ENCODE data around the gene PAWR.

Gene PAWR, protein sequence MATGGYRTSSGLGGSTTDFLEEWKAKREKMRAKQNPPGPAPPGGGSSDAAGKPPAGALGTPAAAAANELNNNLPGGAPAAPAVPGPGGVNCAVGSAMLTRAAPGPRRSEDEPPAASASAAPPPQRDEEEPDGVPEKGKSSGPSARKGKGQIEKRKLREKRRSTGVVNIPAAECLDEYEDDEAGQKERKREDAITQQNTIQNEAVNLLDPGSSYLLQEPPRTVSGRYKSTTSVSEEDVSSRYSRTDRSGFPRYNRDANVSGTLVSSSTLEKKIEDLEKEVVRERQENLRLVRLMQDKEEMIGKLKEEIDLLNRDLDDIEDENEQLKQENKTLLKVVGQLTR

DNA sequence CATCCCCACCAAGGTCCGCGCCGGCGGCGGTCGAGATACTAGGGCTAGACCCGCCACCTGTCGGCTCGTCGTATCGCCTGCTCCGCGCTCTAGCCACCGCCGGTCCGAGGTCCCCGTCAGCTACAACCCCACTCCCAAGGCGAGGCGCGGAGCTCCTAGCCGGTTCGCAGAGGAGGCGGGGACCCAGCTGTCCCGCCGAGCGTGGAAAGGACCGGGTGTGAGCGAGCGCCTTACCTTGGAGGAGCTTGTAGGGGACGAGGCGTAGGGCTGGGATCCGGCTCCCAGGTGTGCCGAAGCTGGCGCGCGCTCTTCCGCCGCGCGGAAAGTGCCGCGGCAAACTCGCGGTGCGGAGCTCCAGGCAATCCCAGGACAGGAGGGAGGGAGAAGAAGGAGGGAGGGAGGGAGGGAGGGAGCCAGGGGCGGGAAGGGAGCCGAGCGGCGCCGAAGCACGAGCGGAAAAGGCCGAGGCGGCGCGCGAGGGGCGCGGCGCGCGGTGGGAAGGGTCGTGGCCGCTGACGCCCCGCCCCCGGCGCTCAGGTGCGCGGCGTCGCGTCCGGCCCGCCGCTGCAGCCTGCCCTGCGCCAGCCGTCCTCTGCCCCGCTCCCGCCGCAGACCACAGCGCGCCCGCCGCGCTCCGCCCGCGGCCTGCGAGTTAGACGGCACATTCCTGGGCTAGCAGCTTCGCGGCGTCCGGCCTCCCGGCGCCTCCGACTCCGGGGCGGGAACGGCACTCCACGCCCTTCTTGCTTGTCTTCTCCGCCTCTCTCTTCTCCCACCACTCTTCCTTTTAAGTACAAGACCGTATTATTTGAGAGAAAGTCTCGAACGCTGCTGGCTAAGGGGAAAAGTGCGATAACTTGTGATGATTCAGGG, at the start of gene PAWR:
Gene PAWR (minus strand): TSS at position 327 of the 873 bp plus-strand sequence. CDS start 720 bp downstream, outside the sequence.
- peaks cover 13% of the 10 kb centered on the region for H3K4me1 Mint-ChIP-seq (ENCODE audit: low read depth)
- peaks cover 52% of the 10 kb centered on the region for H3K27me3 Mint-ChIP-seq
- H3K36me3 Mint-ChIP-seq (ENCODE audit: low read depth): no peaks in the 10 kb centered on the region
- no peak within 1 kb of the TSS for H3K27ac Mint-ChIP-seq
- intact Hi-C loops (cut with micrococcal nuclease): no loop called here
- H3K4me3 Mint-ChIP-seq: peak within 1 kb of the TSS; percentile 79
- no peaks in the 10 kb centered on the region for H3K9me3 Mint-ChIP-seq

DNA sequence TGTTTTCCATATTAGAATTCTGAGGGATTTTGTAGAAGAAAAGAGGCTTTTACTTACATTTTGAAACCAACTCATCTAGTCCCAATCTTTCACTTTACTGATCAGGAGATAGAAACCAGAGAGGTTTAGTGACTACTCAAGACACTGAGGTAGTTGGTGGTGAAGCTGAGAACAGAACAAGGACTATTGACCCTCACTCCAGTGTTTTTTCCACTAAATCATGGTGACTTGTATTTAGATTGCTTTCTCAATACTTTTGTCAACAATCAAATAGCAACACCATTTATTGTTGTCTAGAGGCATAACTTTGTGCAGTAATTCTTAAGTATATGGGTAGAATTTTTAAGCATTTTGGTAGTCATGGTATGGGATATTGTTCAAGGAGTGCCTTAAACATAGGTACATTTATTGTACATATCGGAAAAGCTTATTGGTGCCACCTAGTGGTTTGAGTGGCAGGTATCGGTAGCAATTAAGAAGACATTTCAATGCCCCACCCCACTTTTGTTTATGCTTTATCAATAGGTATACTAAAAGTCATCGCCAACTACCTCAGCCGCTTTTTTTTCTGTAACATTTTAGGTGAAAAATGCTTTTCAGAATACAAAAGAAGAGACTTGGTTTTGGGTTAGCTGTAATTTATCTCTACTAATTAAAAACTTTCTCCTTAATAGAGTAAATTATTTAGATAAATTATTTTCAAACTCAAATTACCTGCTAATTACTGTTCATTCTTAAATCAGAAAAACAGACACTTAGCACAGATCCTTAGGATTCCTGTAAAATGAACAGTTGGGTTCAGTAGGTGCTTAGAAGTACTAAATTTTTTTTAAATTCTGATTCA, 47.3 kb upstream of the PAWR start:
- no peaks in the 10 kb centered on the region for H3K27me3 Mint-ChIP-seq
- intact Hi-C loops (cut with micrococcal nuclease): loop anchor here (1.0 kb wide), 1 partner anchor 183 kb away; no protein-coding TSS in a partner anchor
- no peak overlapping the region for H3K4me3 Mint-ChIP-seq
- H3K4me1 Mint-ChIP-seq (ENCODE audit: low read depth): no peaks in the 10 kb centered on the region
- H3K36me3 Mint-ChIP-seq (ENCODE audit: low read depth): no peaks in the 10 kb centered on the region
- no peaks in the 10 kb centered on the region for H3K9me3 Mint-ChIP-seq
- no peak overlapping the region for H3K27ac Mint-ChIP-seq

DNA sequence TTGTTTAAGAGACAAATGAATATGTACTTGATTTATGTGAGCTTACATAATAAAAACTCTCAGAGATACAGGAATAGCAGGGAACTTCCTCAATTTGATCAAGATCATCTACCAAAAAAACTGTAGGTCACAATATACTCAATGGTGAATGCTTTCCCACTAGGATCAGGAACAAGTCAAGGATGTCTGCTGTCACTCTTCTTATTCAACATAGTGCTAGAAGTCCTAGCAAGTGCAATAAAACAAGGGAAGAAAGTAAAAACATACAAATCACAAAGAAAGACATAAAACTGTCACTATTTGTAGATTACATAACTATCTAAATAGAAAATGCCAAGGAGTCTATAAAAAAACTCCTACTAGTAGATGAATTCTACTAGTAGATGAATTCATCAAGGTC, 41.9 kb upstream of the PAWR start:
- H3K27ac Mint-ChIP-seq: no peak overlapping the region
- no peaks in the 10 kb centered on the region for H3K36me3 Mint-ChIP-seq (ENCODE audit: low read depth)
- H3K4me1 Mint-ChIP-seq (ENCODE audit: low read depth): no peaks in the 10 kb centered on the region
- no peaks in the 10 kb centered on the region for H3K27me3 Mint-ChIP-seq
- no peaks in the 10 kb centered on the region for H3K9me3 Mint-ChIP-seq
- no peak overlapping the region for H3K4me3 Mint-ChIP-seq
- intact Hi-C loops (cut with micrococcal nuclease): no loop called here

DNA sequence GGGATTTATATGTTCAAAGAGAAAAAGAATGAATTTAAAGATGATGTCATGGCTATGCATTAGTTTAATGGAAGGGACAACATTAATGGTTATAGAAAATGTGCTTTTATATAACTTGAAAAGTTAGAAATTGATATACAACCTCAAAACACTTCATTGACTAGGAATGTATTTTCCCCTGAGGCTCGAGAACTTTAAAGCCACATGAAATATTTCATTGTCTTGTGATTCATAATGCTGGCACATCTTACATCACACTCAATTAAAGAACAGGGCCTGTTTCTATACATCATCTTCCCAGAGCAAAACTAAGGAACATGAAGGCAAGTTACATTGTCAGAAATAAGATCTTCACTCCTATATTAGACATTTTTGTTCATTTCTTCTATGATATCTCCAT, 35.2 kb upstream of the PAWR start:
- Mint-ChIP-seq H3K4me1 (ENCODE audit: low read depth) (no peaks in the 10 kb centered on the region), H3K9me3 (no peaks in the 10 kb centered on the region), H3K27ac (no peak overlapping the region), H3K4me3 (no peak overlapping the region), H3K27me3 (no peaks in the 10 kb centered on the region), H3K36me3 (ENCODE audit: low read depth) (no peaks in the 10 kb centered on the region)
- intact Hi-C loops (cut with micrococcal nuclease): no loop called here

DNA sequence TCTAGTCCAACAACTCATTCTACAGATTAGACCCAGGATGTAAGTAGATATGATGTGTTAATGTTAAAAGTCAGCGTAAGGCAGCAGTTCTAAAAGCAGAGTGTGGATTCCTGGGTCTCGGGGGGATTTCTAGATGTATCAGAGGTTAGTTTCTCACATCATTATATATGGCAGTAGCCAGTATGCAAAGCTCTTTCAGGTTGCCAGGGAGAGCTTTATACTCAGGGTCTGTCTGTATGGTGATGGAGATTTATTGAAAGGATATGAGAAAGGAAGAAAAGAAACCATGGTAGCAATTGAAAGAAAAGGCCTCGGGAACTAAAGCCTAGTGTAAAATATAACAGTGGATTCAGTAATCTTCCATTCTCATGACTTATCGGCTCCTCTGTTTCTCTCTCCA, 26.2 kb upstream of the PAWR start:
- intact Hi-C loops (cut with micrococcal nuclease): no loop called here
- no peaks in the 10 kb centered on the region for H3K9me3 Mint-ChIP-seq
- H3K4me1 Mint-ChIP-seq (ENCODE audit: low read depth): no peaks in the 10 kb centered on the region
- H3K27me3 Mint-ChIP-seq: no peaks in the 10 kb centered on the region
- H3K27ac Mint-ChIP-seq: no peak overlapping the region
- no peaks in the 10 kb centered on the region for H3K36me3 Mint-ChIP-seq (ENCODE audit: low read depth)
- H3K4me3 Mint-ChIP-seq: no peak overlapping the region

DNA sequence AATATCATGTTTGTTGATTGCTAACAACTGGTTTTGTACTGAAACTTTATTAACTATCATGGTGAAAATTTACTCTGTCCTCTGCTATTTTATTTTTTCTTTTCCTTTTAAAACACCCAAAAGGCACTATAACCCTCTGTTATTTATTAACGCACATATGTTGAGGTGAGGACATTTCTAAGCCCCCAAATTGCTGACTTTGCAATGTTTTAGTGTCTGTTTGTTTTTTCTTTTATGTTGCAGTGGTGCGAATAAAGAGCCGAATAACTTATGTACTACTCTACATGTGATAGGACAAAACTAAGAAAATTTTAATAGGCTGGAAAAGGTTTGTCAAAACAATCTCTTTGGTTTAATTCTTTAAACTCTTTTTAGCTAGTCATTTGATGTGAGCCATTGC, 24.5 kb upstream of the PAWR start:
- H3K4me3 Mint-ChIP-seq: no peak overlapping the region
- peaks cover 9% of the 10 kb centered on the region for H3K27me3 Mint-ChIP-seq
- H3K36me3 Mint-ChIP-seq (ENCODE audit: low read depth): no peaks in the 10 kb centered on the region
- no peaks in the 10 kb centered on the region for H3K4me1 Mint-ChIP-seq (ENCODE audit: low read depth)
- no peaks in the 10 kb centered on the region for H3K9me3 Mint-ChIP-seq
- no peak overlapping the region for H3K27ac Mint-ChIP-seq
- intact Hi-C loops (cut with micrococcal nuclease): no loop called here

DNA sequence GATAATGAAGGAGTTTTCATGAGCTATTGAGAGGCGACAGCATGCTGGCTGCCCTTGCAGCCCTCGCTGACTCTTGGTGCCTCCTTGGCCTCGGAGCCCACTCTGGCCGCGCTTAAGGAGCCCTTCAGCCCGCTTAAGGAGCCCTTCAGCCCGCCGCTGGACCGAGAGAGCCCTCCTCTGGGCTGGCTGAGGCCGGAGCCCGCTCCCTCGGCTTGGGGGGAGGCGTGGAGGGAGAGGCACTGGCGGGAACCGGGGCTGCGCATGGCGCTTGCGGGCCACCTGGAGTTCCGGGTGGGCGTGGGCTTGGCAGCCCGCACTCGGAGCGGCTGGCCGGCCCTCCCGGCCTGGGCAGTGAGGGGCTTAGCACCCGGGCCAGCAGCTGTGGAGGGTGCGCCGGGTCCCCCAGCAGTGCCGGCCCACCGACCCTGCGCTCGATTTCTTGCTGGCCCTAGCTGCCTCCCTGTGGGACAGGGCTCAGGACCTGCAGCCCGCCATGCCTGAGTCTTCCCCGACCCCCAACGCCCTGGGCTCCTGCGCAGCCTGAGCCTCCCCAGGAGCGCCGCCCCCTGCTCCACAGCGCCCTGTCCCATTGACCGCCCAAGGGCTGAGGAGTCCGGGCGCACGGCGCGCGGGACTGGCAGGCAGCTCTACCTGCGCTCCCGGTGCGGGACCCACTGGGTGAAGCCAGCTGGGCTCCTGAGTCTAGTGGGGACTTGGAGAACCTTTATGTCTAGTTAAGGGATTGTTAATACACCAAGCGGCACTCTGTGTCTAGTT, 20.1 kb upstream of the PAWR start:
- H3K27me3 Mint-ChIP-seq: peaks cover 9% of the 10 kb centered on the region
- H3K27ac Mint-ChIP-seq: no peak overlapping the region
- no peaks in the 10 kb centered on the region for H3K36me3 Mint-ChIP-seq (ENCODE audit: low read depth)
- intact Hi-C loops (cut with micrococcal nuclease): no loop called here
- no peak overlapping the region for H3K4me3 Mint-ChIP-seq
- H3K9me3 Mint-ChIP-seq: no peaks in the 10 kb centered on the region
- H3K4me1 Mint-ChIP-seq (ENCODE audit: low read depth): no peaks in the 10 kb centered on the region

DNA sequence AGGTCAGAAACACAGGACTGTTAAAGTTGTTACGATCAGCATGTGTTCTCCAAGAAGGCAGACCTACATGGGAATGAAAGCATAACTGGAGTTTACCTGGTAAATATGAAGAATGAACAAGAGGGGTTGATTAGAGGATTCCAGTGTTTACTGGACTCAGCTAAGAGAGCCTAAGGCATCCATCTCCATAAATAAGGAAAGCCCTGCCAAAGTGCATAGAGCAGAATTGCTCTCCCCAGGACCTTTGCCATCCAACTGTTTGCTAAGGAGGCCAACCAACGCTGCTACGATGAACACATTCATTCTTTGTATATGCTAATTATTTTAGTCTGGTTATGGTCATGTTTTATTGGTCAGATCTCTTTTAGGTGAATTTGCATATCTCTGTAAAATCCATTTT, 17.1 kb upstream of the PAWR start:
- intact Hi-C loops (cut with micrococcal nuclease): no loop called here
- Mint-ChIP-seq H3K9me3 (no peaks in the 10 kb centered on the region), H3K36me3 (ENCODE audit: low read depth) (no peaks in the 10 kb centered on the region), H3K27me3 (peaks cover 9% of the 10 kb centered on the region), H3K4me3 (no peak overlapping the region), H3K27ac (no peak overlapping the region), H3K4me1 (ENCODE audit: low read depth) (no peaks in the 10 kb centered on the region)

DNA sequence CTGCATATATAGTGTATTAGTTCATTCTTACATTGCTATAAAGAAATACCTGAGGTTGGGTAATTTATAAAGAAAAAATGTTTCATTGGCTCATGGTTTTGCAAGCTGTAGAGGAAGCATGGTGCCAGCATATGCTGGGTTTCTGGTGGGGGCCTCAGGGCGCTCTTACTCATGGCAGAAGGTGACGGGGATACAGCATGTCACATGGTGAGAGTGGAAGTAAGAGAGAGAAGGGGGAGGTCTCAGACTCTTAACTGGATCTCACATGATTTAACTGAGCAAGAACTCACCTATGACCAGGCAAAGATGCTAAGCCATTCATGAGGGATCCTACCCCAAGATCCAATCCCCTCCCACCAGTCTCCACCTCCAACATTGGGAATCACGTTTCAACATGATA, 15.9 kb upstream of the PAWR start:
- no peak overlapping the region for H3K4me3 Mint-ChIP-seq
- no peaks in the 10 kb centered on the region for H3K9me3 Mint-ChIP-seq
- no peaks in the 10 kb centered on the region for H3K4me1 Mint-ChIP-seq (ENCODE audit: low read depth)
- no peaks in the 10 kb centered on the region for H3K36me3 Mint-ChIP-seq (ENCODE audit: low read depth)
- no peak overlapping the region for H3K27ac Mint-ChIP-seq
- intact Hi-C loops (cut with micrococcal nuclease): no loop called here
- peaks cover 7% of the 10 kb centered on the region for H3K27me3 Mint-ChIP-seq

DNA sequence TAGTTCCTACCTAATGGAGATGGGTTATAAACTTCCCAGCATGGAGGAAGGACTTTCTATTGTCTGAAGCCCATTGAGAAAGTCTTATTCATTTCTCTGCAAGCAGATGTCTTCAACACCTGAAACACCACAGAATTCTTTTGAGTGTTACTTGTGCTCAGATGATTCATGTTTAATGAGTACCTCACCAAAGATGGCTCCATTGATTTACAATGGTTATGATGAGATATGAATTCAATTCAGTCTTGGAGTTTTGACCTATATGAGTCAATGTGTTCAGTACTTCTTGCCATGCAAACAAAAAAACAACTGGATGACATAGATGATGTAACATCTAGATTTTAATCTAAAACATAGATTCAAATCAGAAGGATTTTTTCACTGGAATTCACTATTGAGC, 15.4 kb upstream of the PAWR start:
- H3K27ac Mint-ChIP-seq: no peak overlapping the region
- H3K4me3 Mint-ChIP-seq: no peak overlapping the region

DNA sequence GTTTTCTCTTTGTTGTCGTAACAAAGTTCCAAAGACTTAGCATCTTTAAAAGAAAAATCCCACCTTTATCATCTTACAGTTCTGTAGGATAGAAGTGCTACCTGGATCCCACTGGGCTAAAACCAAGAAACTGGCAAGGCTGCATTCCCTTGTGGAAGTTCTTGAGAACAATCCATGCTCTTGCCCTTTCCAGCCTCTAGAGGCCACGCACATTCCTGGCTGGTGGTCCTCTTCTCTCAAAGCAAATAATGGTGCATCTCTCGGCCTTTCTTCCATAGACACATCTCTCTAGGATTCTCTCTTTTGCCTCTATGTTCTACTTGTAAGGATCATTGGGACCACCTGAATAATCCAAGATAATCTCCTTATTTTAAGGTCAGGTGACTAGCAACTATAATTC, 8.2 kb upstream of the PAWR start:
- no peaks in the 10 kb centered on the region for H3K27me3 Mint-ChIP-seq
- no peak overlapping the region for H3K4me3 Mint-ChIP-seq
- no peaks in the 10 kb centered on the region for H3K9me3 Mint-ChIP-seq
- H3K4me1 Mint-ChIP-seq (ENCODE audit: low read depth): no peaks in the 10 kb centered on the region
- H3K27ac Mint-ChIP-seq: no peak overlapping the region
- no peaks in the 10 kb centered on the region for H3K36me3 Mint-ChIP-seq (ENCODE audit: low read depth)
- intact Hi-C loops (cut with micrococcal nuclease): no loop called here

More for the DNA sequence above, 15.4 kb upstream of the PAWR start:
- no peaks in the 10 kb centered on the region for H3K36me3 Mint-ChIP-seq (ENCODE audit: low read depth)
- no peaks in the 10 kb centered on the region for H3K9me3 Mint-ChIP-seq
- intact Hi-C loops (cut with micrococcal nuclease): no loop called here
- no peaks in the 10 kb centered on the region for H3K4me1 Mint-ChIP-seq (ENCODE audit: low read depth)
- peaks cover 5% of the 10 kb centered on the region for H3K27me3 Mint-ChIP-seq

DNA sequence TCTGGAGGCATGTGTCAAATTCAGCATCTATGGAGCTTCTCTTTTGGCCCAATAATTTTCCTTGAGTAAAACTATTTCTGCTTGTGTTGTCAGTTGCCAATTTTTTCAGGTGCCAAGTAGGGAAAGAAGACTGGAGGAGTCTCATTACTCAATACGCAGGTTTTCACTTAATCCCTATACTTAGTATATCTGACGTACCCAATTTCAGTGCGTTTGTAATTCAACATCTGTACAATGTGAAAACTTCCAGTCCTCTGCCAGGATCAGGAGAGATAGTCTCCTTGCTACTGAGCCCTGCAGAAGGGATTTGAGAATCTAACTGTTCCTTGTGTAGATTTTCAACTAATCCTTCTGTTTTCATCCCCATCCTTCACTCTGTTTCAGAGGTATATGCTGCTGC, 5.7 kb upstream of the PAWR start:
- no peaks in the 10 kb centered on the region for H3K9me3 Mint-ChIP-seq
- no peak overlapping the region for H3K4me3 Mint-ChIP-seq
- H3K27me3 Mint-ChIP-seq: peaks cover 21% of the 10 kb centered on the region
- intact Hi-C loops (cut with micrococcal nuclease): no loop called here
- H3K4me1 Mint-ChIP-seq (ENCODE audit: low read depth): peaks cover 2% of the 10 kb centered on the region
- no peaks in the 10 kb centered on the region for H3K36me3 Mint-ChIP-seq (ENCODE audit: low read depth)
- no peak overlapping the region for H3K27ac Mint-ChIP-seq

DNA sequence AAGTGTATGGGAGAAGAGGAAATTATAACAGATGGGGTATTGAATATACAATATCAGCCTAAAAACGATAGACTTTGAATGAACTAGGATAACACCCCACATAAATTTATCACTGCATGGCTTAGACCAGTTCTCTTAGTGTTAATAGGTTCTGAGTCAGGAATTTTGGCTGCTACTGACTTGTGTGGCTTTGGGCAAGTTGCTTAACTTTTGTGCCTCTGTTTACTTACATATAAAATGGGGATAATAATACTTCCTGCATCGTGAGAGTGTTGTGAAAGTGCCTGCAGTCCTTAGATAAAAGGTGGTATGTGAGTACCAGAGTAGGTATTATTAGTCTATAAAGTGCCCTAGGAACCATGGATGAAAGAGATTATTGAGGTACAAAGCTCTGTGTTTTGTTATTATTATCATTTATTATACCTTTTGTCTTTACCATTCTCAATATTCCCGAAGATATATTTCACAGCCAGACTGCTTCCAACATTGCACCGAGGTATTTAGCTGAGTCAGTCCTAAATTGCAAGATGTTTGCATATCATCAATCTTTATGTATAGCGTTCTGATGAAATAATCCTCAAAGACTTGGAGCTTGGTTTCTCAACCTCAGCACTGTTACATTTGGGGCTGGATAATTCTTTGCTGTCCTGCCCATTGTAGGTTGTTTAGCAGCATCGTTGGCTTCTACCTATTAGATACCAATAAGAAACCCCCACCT, 2.3 kb upstream of the PAWR start:
- Mint-ChIP-seq H3K4me1 (ENCODE audit: low read depth) (peaks cover 13% of the 10 kb centered on the region), H3K36me3 (ENCODE audit: low read depth) (no peaks in the 10 kb centered on the region), H3K9me3 (no peaks in the 10 kb centered on the region), H3K4me3 (no peak overlapping the region), H3K27me3 (peaks cover 47% of the 10 kb centered on the region), H3K27ac (no peak overlapping the region)
- intact Hi-C loops (cut with micrococcal nuclease): no loop called here
